HepG2 (cell line): ENCODE measurements around the gene IRF7. TPM values are rescaled to one million over a fixed set of nuclear protein-coding genes. Genes with fewer than 3 reads are reported as not detected.
A peak's percentile ranks its signal among the peaks of the same experiment; 100 is the strongest.

Source experiments
- CBFB ChIP-seq: sonication (generic); formaldehyde crosslinking; IDR thresholded peaks from 2 replicates; pipeline ENCODE4 v1.4.0; 2020; ENCODE audit warnings: missing genetic modification reagents
- CENPX ChIP-seq: sonication (generic); formaldehyde crosslinking; IDR thresholded peaks from 2 replicates; pipeline ENCODE4 v1.9.0; 2021; ENCODE audit warnings: mild to moderate bottlenecking, missing genetic modification reagents, moderate library complexity
- EEA1 ChIP-seq: sonication (generic); formaldehyde crosslinking; IDR thresholded peaks from 2 replicates; pipeline ENCODE4 v1.5.1; 2020; ENCODE audit warnings: mild to moderate bottlenecking, missing genetic modification reagents, borderline replicate concordance
- FLYWCH1 ChIP-seq: sonication (generic); formaldehyde crosslinking; IDR thresholded peaks from 2 replicates; pipeline ENCODE4 v1.8.1; 2023; ENCODE audit warnings: mild to moderate bottlenecking, missing genetic modification reagents
- HNF4A ChIP-seq: sonication (generic); formaldehyde crosslinking; IDR thresholded peaks from 2 replicates; pipeline ENCODE4 v1.4.0; 2020; ENCODE audit warnings: missing genetic modification reagents
- MBNL3 ChIP-seq: fragments of 250-450 bp; sonication (Bioruptor Pico); conservative IDR thresholded peaks from 2 replicates; pipeline ENCODE4 v1.8.0; 2022; ENCODE audit warnings: mild to moderate bottlenecking, inconsistent platforms
- MYC ChIP-seq: sonication (generic); formaldehyde crosslinking; IDR thresholded peaks from 2 replicates; pipeline ENCODE4 v1.9.0; 2021; ENCODE audit warnings: missing genetic modification reagents, borderline replicate concordance
- MYNN ChIP-seq: sonication (generic); formaldehyde crosslinking; IDR thresholded peaks from 2 replicates; pipeline ENCODE4 v1.4.0; 2020; ENCODE audit warnings: mild to moderate bottlenecking, low read depth, missing genetic modification reagents
- NFE2L1 ChIP-seq: sonication (generic); formaldehyde crosslinking; IDR thresholded peaks from 2 replicates; pipeline ENCODE4 v1.4.0; 2020; ENCODE audit warnings: missing genetic modification reagents, mild to moderate bottlenecking, borderline replicate concordance
- POGZ ChIP-seq: sonication (generic); formaldehyde crosslinking; IDR thresholded peaks from 2 replicates; pipeline ENCODE4 v1.4.0; 2020; ENCODE audit warnings: mild to moderate bottlenecking, missing genetic modification reagents
- SUZ12 ChIP-seq: fragments of 150-350 bp; IDR thresholded peaks from 2 replicates; pipeline ENCODE4 v1.6.1; 2014; ENCODE audit warnings: low read depth, low read length
- TGIF2 ChIP-seq: IDR thresholded peaks from 2 replicates; pipeline ENCODE4 v1.6.1; 2016; ENCODE audit warnings: control low read depth, missing compliant biosample characterization
- ZBTB7B ChIP-seq: sonication (generic); formaldehyde crosslinking; IDR thresholded peaks from 2 replicates; pipeline ENCODE4 v1.4.0; 2020; ENCODE audit warnings: missing genetic modification reagents
- ZNF431 ChIP-seq: sonication (generic); formaldehyde crosslinking; IDR thresholded peaks from 2 replicates; pipeline ENCODE4 v1.9.0; 2022; ENCODE audit warnings: missing genetic modification reagents, low read depth, mild to moderate bottlenecking, borderline replicate concordance
- ZNF510 ChIP-seq: sonication (generic); formaldehyde crosslinking; IDR thresholded peaks from 2 replicates; pipeline ENCODE4 v1.4.0; 2020; ENCODE audit warnings: low read depth, mild to moderate bottlenecking, missing genetic modification reagents
- ZNF547 ChIP-seq: sonication (generic); formaldehyde crosslinking; IDR thresholded peaks from 2 replicates; pipeline ENCODE4 v1.5.1; 2020; ENCODE audit warnings: mild to moderate bottlenecking, missing genetic modification reagents
- ZNF776 ChIP-seq: sonication (generic); formaldehyde crosslinking; IDR thresholded peaks from 2 replicates; pipeline ENCODE4 v1.4.0; 2020; ENCODE audit warnings: mild to moderate bottlenecking, missing genetic modification reagents
- ZNF816 ChIP-seq: sonication (generic); formaldehyde crosslinking; IDR thresholded peaks from 2 replicates; pipeline ENCODE4 v1.8.0; 2022; ENCODE audit warnings: missing genetic modification reagents, mild to moderate bottlenecking, borderline replicate concordance
- ZNF839 ChIP-seq: sonication (generic); formaldehyde crosslinking; IDR thresholded peaks from 2 replicates; pipeline ENCODE4 v1.4.0; 2020; ENCODE audit warnings: missing genetic modification reagents, mild to moderate bottlenecking, borderline replicate concordance
- ZSCAN22 ChIP-seq: sonication (generic); formaldehyde crosslinking; IDR thresholded peaks from 2 replicates; pipeline ENCODE4 v1.4.0; 2020; ENCODE audit warnings: mild to moderate bottlenecking, missing genetic modification reagents
- polyA plus RNA-seq, 8 experiments: library from polyadenylated mRNA; depleted of rRNA in 3 of 8; stranded (reverse) in 7 of 8; unstranded in 1 of 8; fragments of >200 nt; fragmentation: Illumina TruSeq in 4 of 8; extraction: Trizol in 4 of 8; gene quantifications; 2 replicates each; pipeline versions ENCODE4 v1.2.1 to v1.2.3, GENCODE V29; 2011 to 2016; ENCODE audit warnings: low read depth in 4 of 8, missing spikeins in 1 of 8, mixed read lengths in 1 of 8; ENCODE audit not compliant: insufficient read depth in 1 of 8
- total RNA-seq, 5 experiments: library from RNA; depleted of rRNA; stranded (reverse); fragments of >200 nt; fragmentation: Illumina TruSeq; extraction: Trizol; gene quantifications; 2 replicates each; pipeline ENCODE4 v1.2.3, GENCODE V29; 2016; ENCODE audit warnings: low read depth in 1 of 5
- TF ChIP-seq, protein P1 (sequence below): sonication (generic); formaldehyde crosslinking; IDR thresholded peaks from 2 replicates; pipeline ENCODE4; 2020; ENCODE audit warnings: missing genetic modification reagents, mild to moderate bottlenecking, borderline replicate concordance

Gene IRF7
- total and polyA plus RNA-seq, 2 of the 13 experiments (the other 11 are each of a cell fraction or from before 2014, with no cell fraction given): not detected

DNA sequence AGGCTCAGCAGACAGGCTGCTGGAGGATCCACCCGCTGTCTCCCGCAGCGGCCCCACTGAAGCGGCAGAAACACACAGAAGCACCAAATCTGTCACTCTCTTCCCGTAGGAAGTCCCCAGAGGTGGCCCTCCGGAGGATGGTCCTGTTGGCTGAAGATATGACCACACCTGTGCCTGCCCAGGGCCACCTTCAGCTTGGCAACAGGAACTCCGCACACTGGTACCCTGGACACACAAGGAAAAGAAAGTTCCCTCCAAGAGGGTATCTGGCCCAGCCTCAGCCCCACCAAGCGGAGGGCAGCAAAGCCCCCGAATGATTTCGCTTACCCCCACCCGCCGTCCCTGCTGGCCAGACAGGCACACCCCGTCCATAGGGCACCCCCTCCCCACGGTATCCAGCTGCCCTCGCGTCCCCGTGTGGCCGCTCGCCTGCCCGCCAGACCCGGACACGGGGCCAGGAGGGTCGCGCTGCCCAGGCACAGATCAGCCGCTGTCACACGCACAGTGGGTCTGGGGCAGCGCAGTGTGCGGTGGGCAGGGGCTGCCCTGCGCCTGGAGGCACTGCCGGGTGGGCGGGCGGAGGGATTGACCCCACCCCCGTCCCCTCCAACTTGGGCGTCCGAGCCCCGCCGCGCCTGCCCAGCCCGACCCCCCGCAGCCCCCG lies 48.0 kb downstream of the IRF7 start (continued):
- TF ChIP-seq, protein P1, sequence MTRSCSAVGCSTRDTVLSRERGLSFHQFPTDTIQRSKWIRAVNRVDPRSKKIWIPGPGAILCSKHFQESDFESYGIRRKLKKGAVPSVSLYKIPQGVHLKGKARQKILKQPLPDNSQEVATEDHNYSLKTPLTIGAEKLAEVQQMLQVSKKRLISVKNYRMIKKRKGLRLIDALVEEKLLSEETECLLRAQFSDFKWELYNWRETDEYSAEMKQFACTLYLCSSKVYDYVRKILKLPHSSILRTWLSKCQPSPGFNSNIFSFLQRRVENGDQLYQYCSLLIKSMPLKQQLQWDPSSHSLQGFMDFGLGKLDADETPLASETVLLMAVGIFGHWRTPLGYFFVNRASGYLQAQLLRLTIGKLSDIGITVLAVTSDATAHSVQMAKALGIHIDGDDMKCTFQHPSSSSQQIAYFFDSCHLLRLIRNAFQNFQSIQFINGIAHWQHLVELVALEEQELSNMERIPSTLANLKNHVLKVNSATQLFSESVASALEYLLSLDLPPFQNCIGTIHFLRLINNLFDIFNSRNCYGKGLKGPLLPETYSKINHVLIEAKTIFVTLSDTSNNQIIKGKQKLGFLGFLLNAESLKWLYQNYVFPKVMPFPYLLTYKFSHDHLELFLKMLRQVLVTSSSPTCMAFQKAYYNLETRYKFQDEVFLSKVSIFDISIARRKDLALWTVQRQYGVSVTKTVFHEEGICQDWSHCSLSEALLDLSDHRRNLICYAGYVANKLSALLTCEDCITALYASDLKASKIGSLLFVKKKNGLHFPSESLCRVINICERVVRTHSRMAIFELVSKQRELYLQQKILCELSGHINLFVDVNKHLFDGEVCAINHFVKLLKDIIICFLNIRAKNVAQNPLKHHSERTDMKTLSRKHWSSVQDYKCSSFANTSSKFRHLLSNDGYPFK (CRISPR knock-in tag): 0 out of 2 replicates have a peak, but pooled peaks have one; percentile 48
- TF ChIP-seq MYC (CRISPR knock-in tag): peak; percentile 40
- TF ChIP-seq ZBTB7B (CRISPR knock-in tag): 0 out of 2 replicates have a peak, but pooled peaks have one; percentile 42
- no peak for TF ChIP-seq MBNL3 (CRISPR knock-in tag)
- TF ChIP-seq CBFB: 0 out of 2 replicates have a peak, but pooled peaks have one; percentile 22
- no peak for TF ChIP-seq CENPX (CRISPR knock-in tag)
- no peak for TF ChIP-seq MYNN (CRISPR knock-in tag)
- TF ChIP-seq ZNF839: no peak
- TF ChIP-seq HNF4A: no peak
- TF ChIP-seq POGZ (CRISPR knock-in tag): no peak
- TF ChIP-seq NFE2L1 (CRISPR knock-in tag): no peak
- TF ChIP-seq TGIF2 (CRISPR knock-in tag): no peak; the same call in 1 of the 2 replicates
- TF ChIP-seq SUZ12: no peak
- no peak for TF ChIP-seq ZNF776
- no peak for TF ChIP-seq ZNF431 (CRISPR knock-in tag)
- no peak for TF ChIP-seq ZNF816 (CRISPR knock-in tag)
- TF ChIP-seq FLYWCH1: no peak
- TF ChIP-seq EEA1 (CRISPR knock-in tag): no peak
- no peak for TF ChIP-seq ZNF510 (CRISPR knock-in tag)
- no peak for TF ChIP-seq ZNF547 (CRISPR knock-in tag)
- no peak for TF ChIP-seq ZSCAN22 (CRISPR knock-in tag)
- TF ChIP-seq, all 625 proteins: peak for 65
